Bronchial epithelial cell (primary cell): Measurements from ENCODE around the gene TAF6L. TPM values are rescaled to one million over a fixed set of nuclear protein-coding genes. Genes with fewer than 3 reads are reported as not detected.

Experiments
- DNase-seq: peaks from one replicate; pipeline ENCODE4 v3.0.0-alpha.2; 2010; ENCODE audit warnings: low read depth
- FAIRE-seq: peaks from 2 replicates; lab custom pipeline; 2011; peaks lifted over from hg19 to GRCh38; lab: Jason Lieb, UNC
- H3K27me3 ChIP-seq: 2 replicates; pipeline ENCODE4 v1.5.1; 2011; ENCODE audit warnings: low read length; ENCODE audit not compliant: control insufficient read depth, insufficient read depth
- H3K36me3 ChIP-seq: 2 replicates; pipeline ENCODE4 v1.5.1; 2011; ENCODE audit warnings: low read length; ENCODE audit not compliant: control insufficient read depth, insufficient read depth
- H3K4me3 ChIP-seq: 2 replicates; pipeline ENCODE4 v1.5.1; 2011; ENCODE audit warnings: mild to moderate bottlenecking, low read depth, low read length, control low read depth
- total RNA-seq: library from RNA; depleted of rRNA; stranded (reverse); fragments of >200 nt; gene quantifications from 2 replicates; pipeline ENCODE4 v1.2.1, GENCODE V29; 2014
- TF ChIP-seq, protein P1 (sequence below): IDR thresholded peaks from 2 replicates; pipeline ENCODE4 v1.5.1; 2011; ENCODE audit warnings: mild to moderate bottlenecking, moderate library complexity, low read length, control low read depth, inconsistent platforms; ENCODE audit not compliant: insufficient read depth, severe bottlenecking

TAF6L gene
- total RNA-seq: 16.6 and 17.1 TPM in 2 replicates

DNA sequence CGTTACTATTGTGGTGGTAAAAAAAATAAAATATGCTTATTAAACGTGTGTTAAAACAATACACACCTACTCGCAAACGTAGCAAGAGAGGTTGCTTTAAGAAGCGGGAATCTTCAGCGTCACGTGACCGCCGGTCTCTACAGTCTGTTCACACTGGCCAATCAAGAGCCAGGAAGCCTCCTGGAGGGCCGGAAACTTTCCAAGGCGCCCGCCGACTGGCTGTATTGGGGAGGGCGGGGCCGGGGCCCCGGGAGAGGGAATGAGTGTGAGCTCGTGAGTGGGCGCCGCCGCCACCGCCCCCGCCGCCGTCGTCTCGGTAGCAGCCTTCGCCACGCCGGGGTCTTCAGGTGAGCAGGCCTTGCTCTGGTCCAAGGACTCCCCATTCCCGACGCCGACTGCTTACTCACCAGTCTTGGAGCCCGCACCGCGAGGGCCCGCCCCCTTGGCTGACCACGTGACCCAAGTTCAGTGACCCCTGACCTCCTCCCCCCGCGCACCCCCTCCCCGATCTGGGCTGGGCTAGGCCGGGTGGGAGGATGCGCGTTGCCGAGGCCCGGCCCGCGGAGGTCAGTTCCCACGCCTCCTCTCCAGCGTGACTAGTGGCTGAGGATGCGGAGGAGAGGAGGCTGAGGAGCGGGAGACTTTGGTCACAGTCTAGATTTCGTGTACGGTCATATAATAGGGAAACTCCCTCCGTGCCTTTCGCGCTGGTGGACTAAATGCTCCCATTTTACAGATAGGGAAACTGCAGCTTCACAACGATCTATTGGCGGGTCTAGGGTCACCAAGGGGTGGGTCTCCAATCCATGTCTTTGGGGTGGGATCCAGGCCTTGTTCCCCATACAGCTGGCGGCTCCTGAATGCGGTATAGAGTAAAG, at the start of gene TAF6L:
TAF6L (plus strand) TSS at position 253 of the 878 bp plus-strand sequence. CDS start 4,388 bp downstream, outside the sequence.
- DNase-seq (peak; percentile 92), FAIRE-seq (no peak)
- Histone ChIP-seq H3K36me3 (peaks cover 11% of the 10 kb centered on the region), H3K4me3 (peak within 1 kb of the TSS; percentile 78), H3K27me3 (no peaks in the 10 kb centered on the region)
- TF ChIP-seq, protein P1, sequence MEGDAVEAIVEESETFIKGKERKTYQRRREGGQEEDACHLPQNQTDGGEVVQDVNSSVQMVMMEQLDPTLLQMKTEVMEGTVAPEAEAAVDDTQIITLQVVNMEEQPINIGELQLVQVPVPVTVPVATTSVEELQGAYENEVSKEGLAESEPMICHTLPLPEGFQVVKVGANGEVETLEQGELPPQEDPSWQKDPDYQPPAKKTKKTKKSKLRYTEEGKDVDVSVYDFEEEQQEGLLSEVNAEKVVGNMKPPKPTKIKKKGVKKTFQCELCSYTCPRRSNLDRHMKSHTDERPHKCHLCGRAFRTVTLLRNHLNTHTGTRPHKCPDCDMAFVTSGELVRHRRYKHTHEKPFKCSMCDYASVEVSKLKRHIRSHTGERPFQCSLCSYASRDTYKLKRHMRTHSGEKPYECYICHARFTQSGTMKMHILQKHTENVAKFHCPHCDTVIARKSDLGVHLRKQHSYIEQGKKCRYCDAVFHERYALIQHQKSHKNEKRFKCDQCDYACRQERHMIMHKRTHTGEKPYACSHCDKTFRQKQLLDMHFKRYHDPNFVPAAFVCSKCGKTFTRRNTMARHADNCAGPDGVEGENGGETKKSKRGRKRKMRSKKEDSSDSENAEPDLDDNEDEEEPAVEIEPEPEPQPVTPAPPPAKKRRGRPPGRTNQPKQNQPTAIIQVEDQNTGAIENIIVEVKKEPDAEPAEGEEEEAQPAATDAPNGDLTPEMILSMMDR: no peak

DNA sequence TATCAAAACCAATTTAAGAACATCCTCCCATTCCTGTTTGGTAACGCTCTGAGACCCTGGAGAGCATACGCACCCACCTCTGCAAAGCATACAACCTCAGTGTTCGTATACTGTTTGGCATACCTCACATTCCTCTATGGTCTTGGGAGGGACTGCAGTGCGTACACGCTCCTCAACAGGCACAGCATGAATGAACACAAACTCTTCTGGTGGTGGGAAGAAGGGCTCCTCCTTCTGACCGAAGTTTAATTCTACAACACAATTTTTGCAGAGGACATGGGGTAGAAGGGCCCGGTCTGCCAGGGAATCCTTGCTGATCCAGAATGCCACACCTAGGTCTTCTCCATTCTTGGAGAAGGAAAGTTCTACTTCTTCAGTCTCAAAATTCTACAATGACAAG, 49.2 kb upstream of the TAF6L start:
- no peak for DNase-seq
- Histone ChIP-seq H3K36me3 (peaks cover 40% of the 10 kb centered on the region), H3K27me3 (no peaks in the 10 kb centered on the region), H3K4me3 (no peak overlapping the region)
- FAIRE-seq: no peak
- TF ChIP-seq, protein P1: no peak

DNA sequence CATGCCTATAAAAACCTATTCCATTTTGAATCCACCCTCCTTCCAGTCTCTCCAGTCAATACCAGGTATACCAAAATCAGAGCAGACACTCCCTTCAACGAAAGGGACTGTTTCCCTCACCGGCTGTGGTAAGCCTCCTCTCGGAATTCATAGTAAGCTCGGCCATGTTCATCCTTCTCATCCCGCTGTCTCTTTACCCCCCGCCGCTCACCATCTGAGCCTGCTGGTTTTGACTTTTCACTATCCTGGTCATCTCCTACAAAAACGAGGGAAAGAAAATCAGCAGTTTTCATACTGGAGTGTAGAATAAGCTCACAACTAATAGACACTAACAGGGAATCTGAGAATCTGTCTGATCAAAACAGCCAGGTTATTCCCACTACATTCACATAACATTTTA, 47.0 kb upstream of the TAF6L start:
- DNase-seq (no peak), FAIRE-seq (no peak)
- Histone ChIP-seq H3K4me3 (no peak overlapping the region), H3K36me3 (peaks cover 33% of the 10 kb centered on the region), H3K27me3 (no peaks in the 10 kb centered on the region)
- TF ChIP-seq, protein P1: no peak

GRCh38 chr11:62725646-62726045, 45.5 kb upstream of the TAF6L start:
- H3K4me3 ChIP-seq: peak overlapping the region; percentile 92
- FAIRE-seq (no peak), DNase-seq (peak; percentile 35)
- H3K27me3 ChIP-seq: no peaks in the 10 kb centered on the region
- TF ChIP-seq, protein P1: no peak
- H3K36me3 ChIP-seq: peaks cover 24% of the 10 kb centered on the region

DNA sequence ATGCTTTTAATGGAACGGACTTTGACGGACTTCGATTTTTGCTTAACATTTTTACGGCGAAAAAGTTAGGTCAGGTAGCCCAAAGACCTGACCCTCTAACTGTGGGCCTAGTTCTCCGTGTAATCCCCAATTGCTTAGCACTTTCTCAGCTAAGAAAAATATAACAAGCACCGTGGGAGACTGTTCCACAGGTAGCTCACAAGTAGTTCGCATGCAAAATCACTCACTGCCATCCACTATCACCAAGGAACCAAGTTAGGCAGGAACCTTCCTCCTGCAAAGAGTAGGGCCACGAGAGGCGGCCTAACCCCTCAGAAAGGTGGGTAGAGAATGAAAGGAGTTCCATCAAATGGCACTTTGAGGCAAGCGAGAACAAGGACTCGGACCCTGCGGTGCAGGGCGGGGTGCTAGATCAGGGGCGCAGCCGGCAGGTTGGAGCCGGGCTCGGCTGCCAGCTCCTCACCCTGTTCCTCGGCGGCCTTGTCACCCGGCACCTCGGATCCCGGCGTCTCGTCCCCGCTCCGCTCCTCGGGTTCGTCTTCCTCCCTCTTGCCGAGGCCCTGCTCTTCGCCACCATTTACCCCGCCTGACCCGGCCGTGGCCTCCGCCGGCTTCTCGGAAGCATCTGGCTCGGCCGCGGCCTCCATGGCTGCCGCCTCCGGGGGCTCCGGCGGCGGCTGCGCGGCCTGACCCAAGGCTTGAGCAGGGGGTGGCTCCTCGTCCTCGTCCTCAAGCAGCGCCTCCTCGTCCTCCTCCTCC, 44.9 kb upstream of the TAF6L start:
- Histone ChIP-seq H3K27me3 (no peaks in the 10 kb centered on the region), H3K4me3 (peak overlapping the region; percentile 92), H3K36me3 (peaks cover 19% of the 10 kb centered on the region)
- FAIRE-seq: no peak
- no peak for DNase-seq
- TF ChIP-seq, protein P1: no peak
